NOMO-1 (cell line): ENCODE data around the gene WNT3A.

ENCODE experiments used
- DNase-seq, 2 experiments: peaks; one replicate each; lab custom pipeline; 2025; ENCODE audit not compliant: unreplicated experiment in 2 of 2; lab: John Stamatoyannopoulos, UW

Gene WNT3A

GRCh38 chr1:227999056-227999930 is 7.5 kb upstream of the WNT3A start:
- DNase-seq = peak; percentile 68 to 78

- DNase-seq = no peak
These were observed 6.4 kb upstream of the WNT3A start for GRCh38 chr1:228000416-228000815.

GRCh38 chr1:228000836-228001563 is 5.8 kb upstream of the WNT3A start:
- DNase-seq = no peak

GRCh38 chr1:228001738-228002535 is 4.9 kb upstream of the WNT3A start:
- no peak for DNase-seq

- DNase-seq = no peak
These were observed 4.0 kb upstream of the WNT3A start for GRCh38 chr1:228002792-228003191.

- DNase-seq = no peak
These were observed 3.1 kb upstream of the WNT3A start for GRCh38 chr1:228003461-228004330.

- no peak for DNase-seq
These were observed 2.4 kb upstream of the WNT3A start for GRCh38 chr1:228004331-228004855.

GRCh38 chr1:228004856-228005462 is 1.8 kb upstream of the WNT3A start:
- no peak for DNase-seq

- no peak for DNase-seq
These were observed 1.2 kb upstream of the WNT3A start for GRCh38 chr1:228005511-228006033.

- no peak for DNase-seq
These were observed 588 bp upstream of the WNT3A start for GRCh38 chr1:228006034-228006785.

GRCh38 chr1:228007049-228007800 is 427 bp downstream of the WNT3A start:
- no peak for DNase-seq

- no peak for DNase-seq
These were observed 1.1 kb downstream of the WNT3A start for GRCh38 chr1:228007801-228008341.

GRCh38 chr1:228008391-228009115 is 1.8 kb downstream of the WNT3A start:
- no peak for DNase-seq

- no peak for DNase-seq
These were observed 2.5 kb downstream of the WNT3A start for GRCh38 chr1:228009116-228009827.

- DNase-seq = no peak
These were observed 3.3 kb downstream of the WNT3A start for GRCh38 chr1:228009828-228010775.
